Liver (tissue), 3 donors: ENCODE measurements around the gene HOXA5.

ENCODE experiments used
- CTCF ChIP-seq: fragments of 150-350 bp; IDR thresholded peaks from 2 replicates; pipeline ENCODE4 v1.5.1; 2017; ENCODE audit warnings: improper control_type of control experiment, low read depth, low read length; ENCODE audit not compliant: missing input control
- EGR1 ChIP-seq, 2 donors: IDR thresholded peaks; 2 replicates each; pipeline ENCODE4 v1.6.1; 2016 to 2018; ENCODE audit warnings: antibody characterized with exemption in 2 of 2, low read depth in 2 of 2
- HNF4G ChIP-seq: IDR thresholded peaks from 2 replicates; pipeline ENCODE4 v1.6.1; 2016; ENCODE audit warnings: antibody characterized with exemption
- MAX ChIP-seq: IDR thresholded peaks from 2 replicates; pipeline ENCODE4 v1.6.1; 2016; ENCODE audit warnings: antibody characterized with exemption
- RAD21 ChIP-seq, 2 donors: IDR thresholded peaks; 2 replicates each; pipeline ENCODE4 v1.6.1; 2016; ENCODE audit warnings: antibody characterized with exemption in 2 of 2, mild to moderate bottlenecking in 2 of 2
- REST ChIP-seq: IDR thresholded peaks from 2 replicates; pipeline ENCODE4 v1.6.1; 2016; ENCODE audit warnings: antibody characterized with exemption, mild to moderate bottlenecking
- RXRA ChIP-seq, 2 donors: IDR thresholded peaks; 2 replicates each; pipeline ENCODE4 v1.6.1; 2017 to 2018; ENCODE audit warnings: antibody characterized with exemption in 2 of 2, mild to moderate bottlenecking in 1 of 2
- SP1 ChIP-seq: IDR thresholded peaks from 2 replicates; pipeline ENCODE4 v1.6.1; 2018; ENCODE audit warnings: antibody characterized with exemption, mild to moderate bottlenecking
- TAF1 ChIP-seq: conservative IDR thresholded peaks from 2 replicates; pipeline ENCODE4 v1.6.1; 2016; ENCODE audit warnings: antibody characterized with exemption, mild to moderate bottlenecking
- ZBTB33 ChIP-seq: IDR thresholded peaks from 2 replicates; pipeline ENCODE4 v1.6.1; 2016; ENCODE audit warnings: antibody characterized with exemption
- donor health status: healthy.
- donor health status: healthy.

- TF ChIP-seq MAX (no peak), CTCF (no peak), ZBTB33 (no peak), TAF1 (no peak), SP1 (no peak), RAD21 (IDR thresholded peaks at IDR 0.05) (no peak), REST (no peak), EGR1 (IDR thresholded peaks at IDR 0.05; ENCODE audit: low read depth in 2 of 2) (no peak), HNF4G (no peak), RXRA (IDR thresholded peaks at IDR 0.05) (no peak)
Measured at GRCh38 chr7:27164367-27165088, 21.0 kb upstream of the HOXA5 start.
